HG03378 (cell line): ENCODE results near the gene PHLDB2.

Source experiments
- ATAC-seq: cut with Tn5 transposase; IDR thresholded peaks from one replicate; pipeline ENCODE4 v1.9.1; 2021; ENCODE audit warnings: mild to moderate bottlenecking, moderate library complexity; ENCODE audit not compliant: unreplicated experiment

PHLDB2 gene

DNA sequence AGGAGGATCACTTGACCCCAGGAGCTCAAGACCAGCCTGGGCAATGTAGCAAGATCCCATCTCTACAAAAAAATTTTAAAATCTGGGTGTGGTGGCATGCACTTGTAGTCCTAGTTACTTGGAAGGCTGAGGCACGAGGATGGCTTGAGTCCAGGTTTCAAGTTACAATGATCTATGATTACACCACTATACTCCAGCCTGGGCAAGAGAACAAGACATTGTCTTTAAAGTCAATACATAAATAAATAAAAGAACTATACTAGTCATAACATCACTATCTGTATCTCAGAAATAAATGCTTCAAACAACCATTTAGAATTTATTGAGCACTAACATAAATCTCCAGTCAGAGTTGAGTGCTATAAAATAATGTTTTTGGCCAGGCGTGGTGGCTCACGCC is 8.5 kb upstream of the PHLDB2 start:
- no peak for ATAC-seq

DNA sequence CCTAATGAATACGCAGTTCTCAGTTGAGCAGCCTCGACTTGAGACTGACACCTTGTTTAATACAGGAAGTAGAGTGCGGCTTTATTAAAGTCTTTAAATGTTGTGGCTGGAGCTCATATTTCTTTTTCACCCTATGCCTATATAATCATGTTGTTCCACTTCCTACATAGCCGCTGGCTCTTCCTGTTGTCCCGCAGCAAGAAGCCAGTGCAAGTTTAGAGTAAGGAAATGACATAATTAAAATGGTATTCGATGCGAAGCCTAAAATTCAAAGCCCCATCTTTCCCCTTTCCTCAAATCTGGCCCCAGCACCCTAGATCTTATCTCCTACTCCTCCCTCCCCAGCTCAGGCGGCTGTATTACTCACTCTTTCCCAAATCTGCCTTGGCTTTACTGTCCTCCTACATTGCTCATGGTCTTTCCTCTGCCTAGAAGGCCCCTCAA is 7.5 kb upstream of the PHLDB2 start:
- ATAC-seq: no peak

DNA sequence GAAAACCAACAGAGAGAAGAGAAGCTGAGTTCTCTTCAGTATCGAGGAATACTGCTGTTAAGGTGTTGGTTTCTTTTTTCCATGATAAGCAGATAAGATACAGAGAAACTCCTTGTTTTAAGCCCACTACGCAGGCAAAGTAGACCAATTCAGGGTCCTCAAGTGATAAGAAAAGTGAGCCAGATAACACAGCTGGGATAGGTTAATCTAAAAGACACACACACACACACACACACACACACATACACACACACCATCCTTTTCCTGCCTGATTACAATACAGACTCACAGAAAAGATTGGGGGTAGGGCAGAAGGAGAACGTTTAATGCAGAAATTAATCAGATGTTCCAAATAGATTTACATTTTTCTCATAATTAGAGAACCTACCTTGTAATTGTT is 6.5 kb upstream of the PHLDB2 start:
- ATAC-seq: no peak

GRCh38 chr3:111853068-111853467 is 6.0 kb upstream of the PHLDB2 start:
- no peak for ATAC-seq

DNA sequence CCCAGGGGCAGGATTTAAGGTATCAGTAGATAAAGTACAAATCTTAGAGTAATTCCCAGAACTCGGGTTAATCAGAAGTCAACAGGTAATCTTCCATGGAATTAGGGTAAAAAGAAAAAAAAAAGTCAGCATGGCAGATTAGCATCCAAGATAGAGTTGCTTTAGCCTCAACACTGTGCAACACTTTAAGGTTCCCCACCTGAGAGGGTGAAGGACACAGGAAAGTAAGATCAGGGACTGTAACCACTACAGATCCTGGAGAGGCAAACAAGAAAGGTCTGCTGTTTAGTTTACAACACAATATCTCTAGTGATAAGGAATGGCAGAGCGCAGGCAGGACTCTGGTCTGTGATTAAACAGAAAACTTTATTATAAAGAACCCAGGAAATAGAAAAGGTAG is 4.1 kb upstream of the PHLDB2 start:
- no peak for ATAC-seq

DNA sequence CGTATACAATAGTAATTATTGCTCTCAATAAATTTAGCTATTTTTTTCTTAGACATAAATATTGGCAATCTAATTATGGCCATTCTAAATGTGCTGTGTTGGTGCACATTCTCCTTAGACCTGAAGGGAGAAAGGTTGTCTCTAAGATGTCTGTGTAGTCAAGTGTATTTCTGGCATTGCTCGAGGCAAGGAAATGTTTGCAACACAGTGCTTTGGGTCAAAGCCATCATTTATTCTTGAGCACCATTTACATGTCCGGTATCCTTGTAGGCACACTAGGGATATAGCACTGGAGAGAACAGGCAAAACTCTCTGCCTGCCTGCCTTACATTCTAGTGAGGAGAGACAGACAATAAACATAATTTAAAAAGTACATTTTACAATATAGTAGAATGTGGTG is 2.6 kb upstream of the PHLDB2 start:
- ATAC-seq: no peak

GRCh38 chr3:111857474-111857873 is 1.6 kb upstream of the PHLDB2 start:
- ATAC-seq: no peak

- ATAC-seq: no peak
Observed at GRCh38 chr3:111858642-111859041, 423 bp upstream of the PHLDB2 start.

DNA sequence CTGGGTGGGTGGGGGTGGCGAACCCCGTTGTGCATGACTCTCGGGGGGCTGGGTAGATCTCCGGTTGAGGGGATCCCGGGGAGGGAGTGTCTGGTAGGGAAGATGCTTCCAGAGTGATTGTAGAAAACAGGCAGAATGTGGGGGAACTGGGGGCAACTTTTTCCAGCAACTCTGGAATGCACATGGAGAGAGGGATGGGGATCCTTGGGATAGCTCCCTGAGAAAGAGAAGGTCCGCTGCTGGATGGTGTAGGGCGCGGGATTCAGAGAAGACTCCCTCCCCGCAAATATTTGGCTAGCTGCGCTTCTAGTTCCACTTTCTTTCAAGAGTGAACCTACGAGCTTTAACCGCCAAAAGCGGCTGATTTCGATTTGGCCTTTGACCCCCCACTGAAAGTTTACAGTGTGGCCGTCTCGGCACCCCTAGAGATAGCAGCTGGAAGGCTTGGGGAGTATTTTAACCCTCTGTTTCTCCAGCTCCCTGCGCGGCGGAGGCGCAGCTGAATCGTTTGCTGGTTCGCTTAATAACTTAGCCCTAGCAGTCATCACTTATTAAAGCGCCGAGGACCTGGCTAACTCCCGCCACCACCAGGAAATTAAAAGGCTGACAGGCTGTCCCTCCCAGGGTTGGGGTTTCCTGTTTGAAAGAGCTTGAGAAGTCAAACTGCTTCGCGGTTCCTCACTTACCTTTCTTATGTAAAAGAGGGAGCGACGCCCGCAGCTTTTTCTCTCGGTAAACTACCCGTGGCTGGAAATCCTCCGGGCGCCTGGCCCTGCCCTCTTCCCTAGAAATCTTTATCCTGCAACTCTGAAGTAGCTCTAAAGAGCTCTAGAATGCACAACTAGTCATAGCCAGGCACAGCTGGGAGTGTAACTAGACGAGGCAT is 1.2 kb downstream of the PHLDB2 start:
- peak; percentile 96 for ATAC-seq

DNA sequence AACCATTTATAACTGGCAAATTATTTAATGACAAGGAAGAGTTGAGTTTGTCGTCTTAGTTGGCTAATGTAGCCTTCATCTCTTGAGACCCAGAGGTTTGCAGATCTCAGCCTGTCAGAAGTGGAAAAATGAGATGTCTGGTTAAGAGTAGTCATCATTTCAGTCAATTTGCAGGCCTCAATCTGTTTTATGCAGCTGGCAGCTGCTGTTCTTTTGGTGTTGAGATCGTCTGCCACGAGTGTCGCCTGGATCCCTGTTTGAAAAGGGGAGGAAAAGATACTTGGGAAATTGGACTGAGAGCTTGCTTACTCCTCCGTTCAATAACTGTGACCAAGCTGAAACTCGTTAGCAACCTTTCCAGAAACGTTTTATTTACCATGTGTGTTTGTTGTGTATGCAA is 2.3 kb downstream of the PHLDB2 start:
- ATAC-seq: no peak

- ATAC-seq: no peak
Observed at GRCh38 chr3:111862415-111862814, 3.4 kb downstream of the PHLDB2 start.

DNA sequence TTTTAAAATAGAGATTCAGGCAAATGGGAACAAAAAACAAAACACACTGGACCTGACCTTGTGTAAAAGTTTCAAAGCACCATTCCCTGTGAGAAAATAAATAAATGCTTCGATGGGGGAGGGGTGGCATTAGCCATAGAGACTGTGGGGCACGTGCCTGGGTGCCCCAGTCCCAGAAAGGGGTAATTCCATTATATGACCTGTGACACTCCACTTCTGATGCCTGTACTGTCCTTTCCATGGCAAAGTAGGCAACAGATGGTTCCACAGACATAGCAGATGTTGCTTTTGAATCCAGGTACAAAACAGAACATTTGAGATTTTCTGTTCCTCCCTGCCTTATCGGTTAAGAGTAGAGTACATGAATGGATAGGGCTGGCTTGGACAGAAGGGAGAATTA is 3.9 kb downstream of the PHLDB2 start:
- no peak for ATAC-seq

GRCh38 chr3:111863942-111864694 is 5.1 kb downstream of the PHLDB2 start:
- ATAC-seq: no peak

DNA sequence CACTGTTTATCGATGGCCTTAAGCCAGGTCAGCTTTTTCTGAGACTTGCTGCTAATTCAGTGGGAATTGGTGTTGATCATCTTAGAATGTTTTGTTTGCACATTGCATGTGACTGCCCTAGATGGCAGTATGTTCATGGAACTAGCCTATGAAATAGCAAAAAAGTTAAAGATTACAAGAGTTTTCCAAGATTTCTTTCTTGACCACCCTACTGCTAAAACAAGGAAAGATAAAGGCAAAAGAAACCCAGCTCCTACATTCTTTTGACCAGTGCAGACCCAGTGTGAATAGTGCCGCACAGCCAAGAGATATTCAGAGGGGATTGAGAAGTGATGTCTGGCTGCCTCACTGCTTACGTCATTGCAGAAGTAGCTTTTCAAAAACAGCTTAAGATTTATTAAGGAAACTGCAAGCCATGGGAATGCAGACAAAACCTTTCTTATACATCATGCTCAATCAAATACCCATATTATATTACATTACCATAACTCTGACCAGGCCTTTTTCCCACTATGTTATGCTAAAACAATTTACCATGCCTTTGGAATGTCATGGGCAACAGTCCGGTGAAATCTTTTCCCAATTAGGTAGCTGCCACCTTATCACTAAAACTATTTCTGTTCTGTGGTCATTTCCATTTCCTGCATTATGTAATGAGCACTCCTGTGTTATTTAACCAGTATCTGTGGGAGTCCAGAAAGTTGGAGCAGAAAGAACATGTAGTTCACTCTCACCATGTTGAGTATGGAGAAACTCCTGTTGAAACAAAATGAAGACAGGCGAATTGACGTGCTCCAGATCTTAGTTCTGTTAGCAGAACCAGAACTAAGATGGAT is 6.0 kb downstream of the PHLDB2 start:
- ATAC-seq: no peak

DNA sequence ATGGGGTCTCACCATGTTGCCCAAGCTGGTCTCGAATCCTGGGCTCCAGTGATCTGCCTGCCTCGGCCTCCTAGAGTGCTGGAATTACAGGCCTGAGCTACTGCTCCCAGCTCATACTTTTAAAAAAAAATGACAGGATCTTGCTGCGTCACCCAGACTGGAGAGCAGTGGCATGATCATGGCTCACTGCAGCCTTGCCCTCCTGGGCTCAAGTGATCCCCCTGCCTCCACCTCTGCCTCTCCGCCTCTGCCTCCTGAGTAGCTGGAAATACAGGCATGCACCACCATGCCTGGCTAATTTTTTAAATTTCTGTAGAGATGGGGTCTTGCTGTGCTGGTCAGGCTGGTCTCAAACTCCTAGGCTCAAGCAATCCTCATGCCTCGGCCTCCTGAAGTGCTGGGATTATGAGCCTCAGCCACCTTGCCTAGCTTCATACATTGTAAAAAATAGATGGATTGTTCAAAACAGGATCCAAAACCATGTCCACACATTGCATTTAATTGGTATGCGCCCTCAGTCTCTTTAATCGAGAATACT is 8.9 kb downstream of the PHLDB2 start:
- ATAC-seq: no peak

DNA sequence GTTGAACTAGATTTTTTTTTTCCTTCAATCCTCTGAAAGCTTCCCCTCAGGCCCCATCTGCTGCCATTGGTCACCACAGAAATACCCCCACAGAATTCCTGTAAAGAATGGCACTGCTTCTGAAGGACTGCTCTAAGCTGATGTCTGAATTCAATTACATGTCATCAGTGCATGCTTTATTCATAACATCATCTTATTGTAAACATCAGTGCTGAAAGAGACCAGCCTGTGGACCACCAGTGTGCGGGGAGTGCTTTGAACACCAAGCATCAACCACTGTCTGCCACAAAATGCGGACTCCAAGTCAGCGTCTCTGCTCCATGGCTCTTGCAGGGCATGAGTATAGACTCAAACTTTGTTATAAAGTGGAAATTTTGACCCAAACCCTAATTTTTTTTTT is 11.6 kb downstream of the PHLDB2 start:
- ATAC-seq: no peak

- no peak for ATAC-seq
Observed at GRCh38 chr3:111871809-111872623, 13.0 kb downstream of the PHLDB2 start.

GRCh38 chr3:111872979-111873378 is 13.9 kb downstream of the PHLDB2 start:
- ATAC-seq: no peak

GRCh38 chr3:111874177-111874820 is 15.2 kb downstream of the PHLDB2 start:
- no peak for ATAC-seq

DNA sequence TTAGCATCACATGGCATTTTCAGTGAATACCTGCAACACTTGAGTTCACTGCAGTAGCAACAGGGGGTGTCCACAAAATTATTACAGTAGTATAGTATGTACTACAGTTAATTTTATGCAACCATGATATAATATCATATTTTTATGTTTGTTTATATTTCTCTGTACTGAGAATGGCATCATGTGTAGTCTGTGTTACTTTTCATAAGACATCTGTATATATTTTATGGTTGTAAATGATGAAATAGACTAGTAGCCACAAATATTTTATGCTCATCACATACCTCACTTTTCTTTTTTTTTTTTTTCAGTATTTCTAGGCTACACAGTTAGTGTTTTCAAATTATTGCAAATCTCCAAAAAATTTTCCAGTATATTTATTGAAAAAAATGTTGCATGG is 22.4 kb downstream of the PHLDB2 start:
- ATAC-seq: no peak
